Karpas-422 (cell line): Measurements from ENCODE around the gene NOL11. TPM values are rescaled to one million over a fixed set of nuclear protein-coding genes. Genes with fewer than 3 reads are reported as not detected.
"Not testable (repeated sequence)": the region's sequence is repeated elsewhere in the genome, so short reads cannot be mapped to it uniquely, and the experiment has no call there.

Experiments used
- DNase-seq: peaks from one replicate; pipeline ENCODE4 v3.0.0-alpha.2; 2015
- H2AFZ ChIP-seq: fragments of 200-600 bp; sonication (generic); 2 replicates; pipeline ENCODE4 v1.6.1; 2014; ENCODE audit warnings: antibody characterized with exemption, low read length, mixed read lengths
- H3K27ac ChIP-seq: fragments of 200-600 bp; sonication (generic); 2 replicates; pipeline ENCODE4 v1.5.1; 2014; ENCODE audit warnings: mild to moderate bottlenecking, low read length, moderate library complexity
- H3K27me3 ChIP-seq: fragments of 200-600 bp; sonication (generic); 2 replicates; pipeline ENCODE4 v1.6.1; 2014; ENCODE audit warnings: low read length, mixed read lengths
- H3K36me3 ChIP-seq: fragments of 200-600 bp; sonication (generic); 2 replicates; pipeline ENCODE4 v1.6.1; 2014; ENCODE audit warnings: low read length, mixed read lengths; ENCODE audit not compliant: insufficient read depth
- H3K4me1 ChIP-seq: fragments of 200-600 bp; sonication (generic); 2 replicates; pipeline ENCODE4 v1.6.1; 2014; ENCODE audit warnings: mild to moderate bottlenecking, low read length, mixed read lengths
- H3K4me2 ChIP-seq: fragments of 200-600 bp; sonication (generic); 2 replicates; pipeline ENCODE4 v1.6.1; 2014; ENCODE audit warnings: low read length, low read depth, mild to moderate bottlenecking; ENCODE audit not compliant: poor library complexity, severe bottlenecking
- H3K4me3 ChIP-seq: fragments of 200-600 bp; sonication (generic); 2 replicates; pipeline ENCODE4 v1.5.1; 2014; ENCODE audit warnings: mild to moderate bottlenecking, antibody characterized with exemption, low read length, mixed read lengths
- H3K79me2 ChIP-seq: fragments of 200-600 bp; sonication (generic); 2 replicates; pipeline ENCODE4 v1.6.1; 2014; ENCODE audit warnings: mild to moderate bottlenecking, low read length, mixed read lengths
- H3K9ac ChIP-seq: fragments of 200-600 bp; sonication (generic); 2 replicates; pipeline ENCODE4 v1.6.0; 2014; ENCODE audit warnings: low read length
- H3K9me2 ChIP-seq: fragments of 200-600 bp; sonication (generic), shearing (Covaris generic); replicated peaks from 2 replicates; pipeline ENCODE4 v1.6.0; 2014; ENCODE audit warnings: mild to moderate bottlenecking, low read length, moderate library complexity; ENCODE audit not compliant: insufficient read depth
- H3K9me3 ChIP-seq: fragments of 300-700, 200-600 bp; sonication (generic); 2 replicates; pipeline ENCODE4 v1.6.1; 2014; ENCODE audit warnings: low read length, mixed read lengths
- H4K20me1 ChIP-seq: fragments of 200-600 bp; sonication (generic); 2 replicates; pipeline ENCODE4 v1.6.1; 2014; ENCODE audit warnings: mild to moderate bottlenecking, antibody characterized with exemption, low read length, low read depth; ENCODE audit not compliant: insufficient read depth
- total RNA-seq: library from RNA; depleted of rRNA; stranded (reverse); fragments of >200 nt; shearing (Covaris generic); gene quantifications from 2 replicates; pipeline ENCODE4 v1.2.3, GENCODE V29; 2014; ENCODE audit warnings: low replicate concordance

Gene NOL11
- total RNA-seq, 1 experiment from 2014 or later = 54.1 TPM

DNA sequence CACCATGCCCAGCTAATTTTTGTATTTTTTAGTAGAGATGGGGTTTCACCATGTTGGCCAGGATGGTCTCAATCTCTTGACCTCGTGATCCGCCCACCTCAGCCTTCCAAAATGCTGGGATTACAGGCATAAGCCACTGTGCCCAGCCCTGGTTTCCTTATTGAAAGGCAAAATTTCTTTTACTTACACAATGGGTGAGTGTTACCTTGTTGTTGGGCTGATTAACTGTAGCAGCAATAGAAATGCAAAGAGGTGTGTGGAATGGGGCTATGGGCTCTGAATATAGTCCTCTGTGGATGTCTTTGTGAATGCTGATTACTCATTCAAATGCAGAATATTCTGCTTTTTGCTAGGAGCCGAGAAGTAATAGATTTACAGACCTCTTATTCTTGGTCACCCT, 34.4 kb downstream of the NOL11 start:
- not testable (repeated sequence) for H3K4me3 ChIP-seq, H2AFZ ChIP-seq, H3K79me2 ChIP-seq

GRCh38 chr17:67753026-67753425, 35.3 kb downstream of the NOL11 start:
- H3K27ac ChIP-seq = no peak overlapping the region
- H3K36me3 ChIP-seq = peaks cover 11% of the 10 kb centered on the region; the same call in 1 of the 2 replicates
- H3K4me3 ChIP-seq = no peak overlapping the region
- no peak overlapping the region for H3K4me2 ChIP-seq
- H3K9me3 ChIP-seq = no peaks in the 10 kb centered on the region
- H3K4me1 ChIP-seq = no peaks in the 10 kb centered on the region
- no peaks in the 10 kb centered on the region for H3K9me2 ChIP-seq
- DNase-seq = no peak
- no peaks in the 10 kb centered on the region for H3K27me3 ChIP-seq
- no peaks in the 10 kb centered on the region for H4K20me1 ChIP-seq
- no peak overlapping the region for H2AFZ ChIP-seq
- no peak overlapping the region for H3K9ac ChIP-seq
- H3K79me2 ChIP-seq = no peaks in the 10 kb centered on the region

More for the DNA sequence above, 34.4 kb downstream of the NOL11 start:
- H3K4me2 ChIP-seq, DNase-seq, H3K9me2 ChIP-seq, H3K9ac ChIP-seq, H3K9me3 ChIP-seq, H3K27me3 ChIP-seq, H3K27ac ChIP-seq, H4K20me1 ChIP-seq, H3K4me1 ChIP-seq: not testable (repeated sequence)
- H3K36me3 ChIP-seq = peaks cover 20% of the 10 kb centered on the region; the same call in 1 of the 2 replicates

GRCh38 chr17:67754001-67754400, 36.3 kb downstream of the NOL11 start:
- no peaks in the 10 kb centered on the region for H3K9me2 ChIP-seq
- DNase-seq = no peak
- H3K4me2 ChIP-seq = no peak overlapping the region
- H2AFZ ChIP-seq = no peak overlapping the region
- no peaks in the 10 kb centered on the region for H4K20me1 ChIP-seq
- no peaks in the 10 kb centered on the region for H3K27me3 ChIP-seq
- no peaks in the 10 kb centered on the region for H3K79me2 ChIP-seq
- H3K4me3 ChIP-seq = no peak overlapping the region
- H3K36me3 ChIP-seq = peaks cover 3% of the 10 kb centered on the region; the same call in 1 of the 2 replicates
- no peak overlapping the region for H3K9ac ChIP-seq
- no peak overlapping the region for H3K27ac ChIP-seq
- no peaks in the 10 kb centered on the region for H3K9me3 ChIP-seq
- no peaks in the 10 kb centered on the region for H3K4me1 ChIP-seq

DNA sequence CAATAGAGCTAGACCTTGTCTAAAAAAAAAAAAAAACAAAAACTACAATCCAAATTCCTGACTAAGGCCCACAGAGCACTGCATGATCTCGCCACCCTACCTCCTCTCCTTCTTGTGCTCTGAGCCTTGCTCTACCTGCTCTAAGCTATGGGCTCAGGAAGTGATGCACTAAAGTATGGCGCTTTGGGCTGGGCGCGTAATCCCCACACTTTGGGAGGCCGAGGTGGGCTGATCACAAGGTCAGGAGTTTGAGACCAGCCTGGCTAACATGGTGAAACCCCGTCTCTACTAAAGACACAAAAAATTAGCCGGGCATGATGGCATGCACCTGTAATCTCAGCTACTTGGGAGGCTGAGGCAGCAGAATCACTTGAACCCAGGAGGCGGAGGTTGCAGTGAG, 37.0 kb downstream of the NOL11 start:
- not testable (repeated sequence) for H3K27me3 ChIP-seq, H3K9me3 ChIP-seq, H3K9ac ChIP-seq, H3K4me3 ChIP-seq, H3K4me1 ChIP-seq, H3K9me2 ChIP-seq, H3K4me2 ChIP-seq, H3K27ac ChIP-seq, H3K79me2 ChIP-seq, H4K20me1 ChIP-seq, H2AFZ ChIP-seq, DNase-seq, H3K36me3 ChIP-seq

- H3K9me3 ChIP-seq, H3K9ac ChIP-seq, H3K27ac ChIP-seq, H3K36me3 ChIP-seq, H3K79me2 ChIP-seq, H3K4me1 ChIP-seq, H4K20me1 ChIP-seq, H3K27me3 ChIP-seq, H3K4me3 ChIP-seq, H3K9me2 ChIP-seq, H2AFZ ChIP-seq, DNase-seq, H3K4me2 ChIP-seq: not testable (repeated sequence)
These were observed 39.0 kb downstream of the NOL11 start for GRCh38 chr17:67756766-67757165.

DNA sequence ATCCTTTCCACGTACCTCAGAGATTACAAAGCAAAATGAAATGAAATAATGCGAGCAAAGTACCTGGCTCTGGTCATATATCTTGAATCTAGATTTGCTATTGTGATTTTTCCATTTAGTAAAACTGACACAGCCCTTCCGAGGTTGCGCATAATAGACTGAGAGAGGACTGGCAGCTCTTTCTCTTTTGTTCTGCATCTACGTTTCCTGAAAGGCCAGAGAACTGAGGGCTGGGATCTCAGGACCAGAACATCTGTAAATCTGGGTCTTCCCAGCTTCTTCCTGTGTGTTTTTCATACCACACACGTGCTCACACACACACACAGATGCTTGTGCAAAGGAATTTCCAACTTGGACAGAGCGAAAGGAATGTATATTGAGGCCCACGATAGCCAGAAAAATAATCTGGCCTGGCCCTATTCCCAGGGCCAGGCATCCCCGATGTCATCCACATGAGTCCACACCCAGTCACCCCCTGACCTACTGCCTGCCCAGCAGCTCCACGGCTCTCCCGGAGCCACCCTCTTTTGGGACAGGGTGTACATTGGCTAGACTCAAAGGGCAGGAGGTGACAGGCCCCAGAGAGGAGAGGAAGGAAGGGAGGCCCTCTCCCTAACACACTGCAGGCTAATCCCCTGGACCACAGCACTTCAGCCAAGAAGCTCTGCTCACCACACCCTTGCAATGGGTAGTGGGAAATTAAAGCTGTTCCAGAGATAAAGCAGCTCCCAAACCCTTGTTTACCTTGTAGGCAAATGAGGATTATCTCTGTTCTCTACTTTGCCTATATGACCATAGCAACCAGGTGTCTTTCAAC, 41.8 kb downstream of the NOL11 start:
- no peaks in the 10 kb centered on the region for H3K79me2 ChIP-seq
- no peak overlapping the region for H3K4me3 ChIP-seq
- no peaks in the 10 kb centered on the region for H3K36me3 ChIP-seq
- no peaks in the 10 kb centered on the region for H3K9me3 ChIP-seq
- no peaks in the 10 kb centered on the region for H4K20me1 ChIP-seq
- H2AFZ ChIP-seq = no peak overlapping the region
- no peaks in the 10 kb centered on the region for H3K9me2 ChIP-seq
- H3K27me3 ChIP-seq = no peaks in the 10 kb centered on the region
- H3K4me1 ChIP-seq = no peaks in the 10 kb centered on the region
- no peak overlapping the region for H3K4me2 ChIP-seq
- DNase-seq = no peak
- H3K9ac ChIP-seq = no peak overlapping the region
- no peak overlapping the region for H3K27ac ChIP-seq

GRCh38 chr17:67765623-67766022, 47.9 kb downstream of the NOL11 start:
- Histone ChIP-seq H3K4me2 (no peak overlapping the region), H3K9me3 (no peaks in the 10 kb centered on the region), H3K36me3 (no peaks in the 10 kb centered on the region), H3K4me3 (no peak overlapping the region), H4K20me1 (no peaks in the 10 kb centered on the region), H3K79me2 (no peaks in the 10 kb centered on the region), H3K27me3 (no peaks in the 10 kb centered on the region), H3K9ac (no peak overlapping the region), H2AFZ (no peak overlapping the region), H3K9me2 (no peaks in the 10 kb centered on the region), H3K4me1 (no peaks in the 10 kb centered on the region), H3K27ac (no peak overlapping the region)
- no peak for DNase-seq

DNA sequence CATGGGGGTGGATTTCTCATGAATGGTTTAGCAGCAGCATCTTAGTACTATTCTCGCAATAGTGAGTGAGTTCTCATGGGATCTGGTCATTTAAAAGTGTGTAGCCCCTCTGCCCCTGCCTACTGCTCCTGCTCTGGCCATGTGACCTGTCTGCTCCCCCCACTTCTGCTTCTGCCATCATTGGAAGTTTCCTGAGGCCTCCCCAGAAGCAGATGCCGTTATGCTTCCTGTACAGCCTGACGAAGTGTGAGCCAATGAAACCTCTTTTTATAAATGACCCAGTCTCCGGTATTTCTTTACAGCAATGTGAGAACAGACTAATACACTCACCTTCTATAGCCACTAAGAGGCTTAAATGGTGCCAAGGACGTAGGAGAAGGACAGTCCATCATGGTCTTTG, 51.5 kb downstream of the NOL11 start:
- H4K20me1 ChIP-seq = no peaks in the 10 kb centered on the region
- H2AFZ ChIP-seq = no peak overlapping the region

More for the DNA sequence above, 51.5 kb downstream of the NOL11 start:
- Histone ChIP-seq H3K27ac (no peak overlapping the region), H3K9me3 (no peaks in the 10 kb centered on the region), H3K4me1 (no peaks in the 10 kb centered on the region), H3K9ac (no peak overlapping the region), H3K4me2 (no peak overlapping the region), H3K4me3 (no peak overlapping the region), H3K9me2 (no peaks in the 10 kb centered on the region), H3K27me3 (no peaks in the 10 kb centered on the region), H3K79me2 (no peaks in the 10 kb centered on the region), H3K36me3 (no peaks in the 10 kb centered on the region)
- no peak for DNase-seq
